GM15510 (cell line): ENCODE results near the gene CATSPER4.
A peak's percentile ranks its signal among the peaks of the same experiment; 100 is the strongest.

Source experiments
- POLR2A ChIP-seq: IDR thresholded peaks from 3 replicates; pipeline ENCODE4 v1.6.1; 2011; ENCODE audit warnings: borderline replicate concordance; ENCODE audit not compliant: insufficient read length; ENCODE audit errors: extremely low read depth

The CATSPER4 gene

GRCh38 chr1:26197813-26198212, 7.4 kb downstream of the CATSPER4 start:
- no peak for TF ChIP-seq POLR2A

- no peak for TF ChIP-seq POLR2A
Observed at GRCh38 chr1:26200413-26200812, 10.0 kb downstream of the CATSPER4 start.

GRCh38 chr1:26203642-26204318, 13.4 kb downstream of the CATSPER4 start:
- no peak for TF ChIP-seq POLR2A

GRCh38 chr1:26210147-26210870, 19.9 kb downstream of the CATSPER4 start:
- no peak for TF ChIP-seq POLR2A

GRCh38 chr1:26212726-26213125, 22.3 kb downstream of the CATSPER4 start:
- no peak for TF ChIP-seq POLR2A

- no peak for TF ChIP-seq POLR2A
Observed at GRCh38 chr1:26213335-26213905, 23.0 kb downstream of the CATSPER4 start.

- TF ChIP-seq POLR2A = no peak
Observed at GRCh38 chr1:26215246-26215645, 24.8 kb downstream of the CATSPER4 start.

- no peak for TF ChIP-seq POLR2A
Observed at GRCh38 chr1:26218906-26219494, 28.6 kb downstream of the CATSPER4 start.

- TF ChIP-seq POLR2A = no peak
Observed at GRCh38 chr1:26220199-26220912, 30.0 kb downstream of the CATSPER4 start.

- TF ChIP-seq POLR2A = no peak
Observed at GRCh38 chr1:26221094-26221493, 30.7 kb downstream of the CATSPER4 start.

- TF ChIP-seq POLR2A = no peak
Observed at GRCh38 chr1:26224606-26225005, 34.2 kb downstream of the CATSPER4 start.

- TF ChIP-seq POLR2A = no peak
Observed at GRCh38 chr1:26225033-26225831, 34.8 kb downstream of the CATSPER4 start.

- peak; percentile 94 for TF ChIP-seq POLR2A
Observed at GRCh38 chr1:26233903-26234643, 43.7 kb downstream of the CATSPER4 start, which contains the start of gene CEP85. Gene CEP85 (plus strand): TSS chr1:26234200. CDS start chr1:26239784, 5,584 bp downstream.
